ENCODE results near the gene EFR3B.

DNA sequence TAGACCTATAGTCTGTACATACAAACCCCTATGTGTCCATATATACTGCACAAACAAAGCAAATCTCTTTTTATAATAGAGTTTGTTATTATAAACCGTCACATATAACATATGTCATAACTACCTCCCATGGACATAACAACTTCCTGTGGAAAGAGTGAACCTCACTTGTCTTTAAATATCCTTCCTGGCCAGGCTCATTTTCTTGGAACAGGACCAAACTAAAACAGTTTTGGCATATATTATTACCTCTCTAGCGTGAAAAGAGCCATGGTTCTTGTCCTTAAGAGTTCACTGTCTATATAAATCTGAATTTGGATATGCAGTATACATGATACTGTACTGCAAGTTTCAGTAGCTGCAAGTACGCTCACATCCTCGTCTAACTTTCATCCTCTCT is 41.8 kb upstream of the EFR3B start:
- TF ChIP-seq POLR2A (IDR thresholded peaks at IDR 0.05) = no peak
- TF ChIP-seq, protein P1, sequence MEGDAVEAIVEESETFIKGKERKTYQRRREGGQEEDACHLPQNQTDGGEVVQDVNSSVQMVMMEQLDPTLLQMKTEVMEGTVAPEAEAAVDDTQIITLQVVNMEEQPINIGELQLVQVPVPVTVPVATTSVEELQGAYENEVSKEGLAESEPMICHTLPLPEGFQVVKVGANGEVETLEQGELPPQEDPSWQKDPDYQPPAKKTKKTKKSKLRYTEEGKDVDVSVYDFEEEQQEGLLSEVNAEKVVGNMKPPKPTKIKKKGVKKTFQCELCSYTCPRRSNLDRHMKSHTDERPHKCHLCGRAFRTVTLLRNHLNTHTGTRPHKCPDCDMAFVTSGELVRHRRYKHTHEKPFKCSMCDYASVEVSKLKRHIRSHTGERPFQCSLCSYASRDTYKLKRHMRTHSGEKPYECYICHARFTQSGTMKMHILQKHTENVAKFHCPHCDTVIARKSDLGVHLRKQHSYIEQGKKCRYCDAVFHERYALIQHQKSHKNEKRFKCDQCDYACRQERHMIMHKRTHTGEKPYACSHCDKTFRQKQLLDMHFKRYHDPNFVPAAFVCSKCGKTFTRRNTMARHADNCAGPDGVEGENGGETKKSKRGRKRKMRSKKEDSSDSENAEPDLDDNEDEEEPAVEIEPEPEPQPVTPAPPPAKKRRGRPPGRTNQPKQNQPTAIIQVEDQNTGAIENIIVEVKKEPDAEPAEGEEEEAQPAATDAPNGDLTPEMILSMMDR (IDR thresholded peaks at IDR 0.05) = no peak
